HEK293 (cell line): Measurements from ENCODE around the gene TCP11.

ENCODE experiments used
- CTCF ChIA-PET: fragments of 350-600 bp; formaldehyde crosslinking; extraction: SDS; loops from one replicate; lab custom pipeline; 2021; ENCODE audit warnings: antibody characterized with exemption; lab: Yijun Ruan, JAX
- POLR2A ChIA-PET: fragments of 300-600 bp; formaldehyde crosslinking; extraction: SDS; loops from one replicate; lab custom pipeline; 2020; ENCODE audit warnings: antibody characterized with exemption, inconsistent platforms; lab: Yijun Ruan, JAX
- H3K27ac ChIP-seq: fragments of 200-500 bp; sonication (Bioruptor generic); 2 replicates; pipeline ENCODE4 v1.5.1; 2014; ENCODE audit warnings: low read depth, low read length, control low read depth, inconsistent platforms; ENCODE audit errors: extremely low read depth
- H3K36me3 ChIP-seq, 2 experiments: fragments of 200-500 bp in 1 of 2; sonication (Bioruptor generic) in 1 of 2; 1 replicate in 1 of 2; 2 replicates in 1 of 2; pipeline ENCODE4 v1.5.1; 2014 to 2017; ENCODE audit warnings: inconsistent platforms in 2 of 2, low read length in 2 of 2; ENCODE audit not compliant: control insufficient read depth in 2 of 2, insufficient read depth in 1 of 2
- H3K4me1 ChIP-seq: fragments of 200-500 bp; sonication (Bioruptor generic); 2 replicates; pipeline ENCODE4 v1.5.1; 2014; ENCODE audit warnings: mild to moderate bottlenecking, low read length, inconsistent platforms; ENCODE audit not compliant: control insufficient read depth, insufficient read depth
- H3K4me3 ChIP-seq: 2 replicates; pipeline ENCODE4 v1.5.1; 2011; ENCODE audit warnings: low read depth, mild to moderate bottlenecking, control low read depth, low read length, moderate library complexity
- H3K9me3 ChIP-seq: fragments of 200-500 bp; sonication (Bioruptor generic); 2 replicates; pipeline ENCODE4 v1.5.1; 2014; ENCODE audit warnings: low read depth, low read length, inconsistent platforms; ENCODE audit not compliant: control insufficient read depth, insufficient read depth
- GLI2 ChIP-seq: fragments of 450-650 bp; formaldehyde crosslinking; IDR thresholded peaks from 2 replicates; pipeline ENCODE4; 2017; ENCODE audit warnings: missing biosample characterization, missing genetic modification characterization, low read depth, borderline replicate concordance
- OVOL3 ChIP-seq: fragments of 450-650 bp; formaldehyde crosslinking; IDR thresholded peaks from 2 replicates; pipeline ENCODE4 v1.5.1; 2016; ENCODE audit warnings: missing biosample characterization, missing genetic modification characterization
- ZBTB1 ChIP-seq: fragments of 450-650 bp; formaldehyde crosslinking; IDR thresholded peaks from 2 replicates; pipeline ENCODE4 v1.5.1; 2016; ENCODE audit warnings: missing biosample characterization, missing genetic modification characterization
- ZFHX2 ChIP-seq: fragments of 450-650 bp; formaldehyde crosslinking; conservative IDR thresholded peaks from 2 replicates; pipeline ENCODE4 v1.5.1; 2016; ENCODE audit warnings: missing biosample characterization, missing genetic modification characterization
- ZNF121 ChIP-seq: fragments of 450-650 bp; formaldehyde crosslinking; IDR thresholded peaks from 2 replicates; pipeline ENCODE4 v1.5.1; 2016; ENCODE audit warnings: missing biosample characterization, missing genetic modification characterization
- ZNF157 ChIP-seq: fragments of 450-650 bp; formaldehyde crosslinking; IDR thresholded peaks from 2 replicates; pipeline ENCODE4 v1.5.1; 2016; ENCODE audit warnings: missing biosample characterization, missing genetic modification characterization
- ZNF169 ChIP-seq: fragments of 450-650 bp; formaldehyde crosslinking; IDR thresholded peaks from 2 replicates; pipeline ENCODE4 v1.5.1; 2016; ENCODE audit warnings: missing biosample characterization, missing genetic modification characterization
- ZNF23 ChIP-seq: fragments of 450-650 bp; formaldehyde crosslinking; IDR thresholded peaks from 2 replicates; pipeline ENCODE4 v1.5.1; 2016; ENCODE audit warnings: missing biosample characterization, missing genetic modification characterization, borderline replicate concordance
- ZNF24 ChIP-seq: fragments of 450-650 bp; formaldehyde crosslinking; IDR thresholded peaks from 2 replicates; pipeline ENCODE4 v1.5.1; 2016; ENCODE audit warnings: missing biosample characterization, missing genetic modification characterization
- ZNF26 ChIP-seq: fragments of 450-650 bp; formaldehyde crosslinking; IDR thresholded peaks from 2 replicates; pipeline ENCODE4 v1.5.1; 2016; ENCODE audit warnings: missing biosample characterization, missing genetic modification characterization
- ZNF362 ChIP-seq: fragments of 450-650 bp; formaldehyde crosslinking; IDR thresholded peaks from 2 replicates; pipeline ENCODE4 v1.5.1; 2016; ENCODE audit warnings: missing biosample characterization, missing genetic modification characterization
- ZNF529 ChIP-seq: fragments of 450-650 bp; formaldehyde crosslinking; IDR thresholded peaks from 2 replicates; pipeline ENCODE4 v1.5.1; 2017; ENCODE audit warnings: missing genetic modification characterization, missing biosample characterization; ENCODE audit not compliant: insufficient replicate concordance
- ZNF530 ChIP-seq: fragments of 450-650 bp; formaldehyde crosslinking; IDR thresholded peaks from 2 replicates; pipeline ENCODE4 v1.5.1; 2016; ENCODE audit warnings: low read depth, missing biosample characterization, missing genetic modification characterization
- ZNF585B ChIP-seq: fragments of 450-650 bp; formaldehyde crosslinking; IDR thresholded peaks from 2 replicates; pipeline ENCODE4 v1.5.1; 2016; ENCODE audit warnings: missing biosample characterization, missing genetic modification characterization
- ZNF610 ChIP-seq: fragments of 450-650 bp; formaldehyde crosslinking; IDR thresholded peaks from 2 replicates; pipeline ENCODE4 v1.5.1; 2016; ENCODE audit warnings: missing biosample characterization, missing genetic modification characterization, borderline replicate concordance
- ZNF626 ChIP-seq: fragments of 450-650 bp; sonication (Bioruptor Pico); formaldehyde crosslinking; IDR thresholded peaks from 2 replicates; pipeline ENCODE4 v1.5.1; 2018; ENCODE audit warnings: missing biosample characterization, missing genetic modification characterization, inconsistent platforms
- ZNF768 ChIP-seq: fragments of 450-650 bp; formaldehyde crosslinking; IDR thresholded peaks from 2 replicates; pipeline ENCODE4 v1.5.1; 2018; ENCODE audit warnings: missing biosample characterization, mild to moderate bottlenecking, missing genetic modification characterization
- ZNF776 ChIP-seq: fragments of 450-650 bp; formaldehyde crosslinking; IDR thresholded peaks from 2 replicates; pipeline ENCODE4 v1.5.0; 2017; ENCODE audit warnings: missing biosample characterization, missing genetic modification characterization, borderline replicate concordance
- ZNF777 ChIP-seq: fragments of 450-650 bp; formaldehyde crosslinking; IDR thresholded peaks from 2 replicates; pipeline ENCODE4 v1.5.1; 2017; ENCODE audit warnings: missing biosample characterization, missing genetic modification characterization, borderline replicate concordance
- ZNF792 ChIP-seq: fragments of 450-650 bp; formaldehyde crosslinking; IDR thresholded peaks from 2 replicates; pipeline ENCODE4 v1.5.1; 2016; ENCODE audit warnings: missing biosample characterization, missing genetic modification characterization
- ZSCAN5A ChIP-seq: fragments of 450-650 bp; formaldehyde crosslinking; IDR thresholded peaks from 2 replicates; pipeline ENCODE4 v1.5.1; 2016; ENCODE audit warnings: missing biosample characterization, missing genetic modification characterization

The TCP11 gene

GRCh38 chr6:35167505-35167904, 26.4 kb upstream of the TCP11 start:
- Histone ChIP-seq H3K4me1 (no peaks in the 10 kb centered on the region), H3K9me3 (no peaks in the 10 kb centered on the region), H3K4me3 (no peak overlapping the region), H3K36me3 (no peaks in the 10 kb centered on the region), H3K27ac (no peak overlapping the region)
- peak; percentile 73 for TF ChIP-seq ZNF768 (tag by site-specific recombination)
- no peak for TF ChIP-seq ZNF529 (tag by site-specific recombination)
- CTCF ChIA-PET: interaction anchor here (1.8 kb wide), 1 partner anchor 21 kb away, joined by 7 read pairs; no protein-coding TSS in a partner anchor
- POLR2A ChIA-PET: interaction anchor here (0.6 kb wide), 1 partner anchor 38 kb away, joined by 3 read pairs; no protein-coding TSS in a partner anchor

- H3K27ac ChIP-seq: no peak overlapping the region
- TF ChIP-seq ZNF24 (tag by site-specific recombination): no peak
- no peaks in the 10 kb centered on the region for H3K36me3 ChIP-seq
- no peaks in the 10 kb centered on the region for H3K9me3 ChIP-seq
- no peaks in the 10 kb centered on the region for H3K4me1 ChIP-seq
- POLR2A ChIA-PET: no interaction called here
- H3K4me3 ChIP-seq: no peak overlapping the region
- CTCF ChIA-PET: interaction anchor here (0.6 to 1.0 kb wide), 3 partner anchors 27 to 771 kb away, joined by 3 to 4 read pairs (median 3); no protein-coding TSS in a partner anchor
Observed at GRCh38 chr6:35166520-35166919, 25.4 kb upstream of the TCP11 start.

GRCh38 chr6:35166116-35166515, 25.0 kb upstream of the TCP11 start:
- Histone ChIP-seq H3K4me1 (no peaks in the 10 kb centered on the region), H3K27ac (no peak overlapping the region), H3K36me3 (no peaks in the 10 kb centered on the region), H3K9me3 (no peaks in the 10 kb centered on the region), H3K4me3 (no peak overlapping the region)
- CTCF ChIA-PET: interaction anchor here (1.0 kb wide), 1 partner anchor 26 kb away, joined by 4 read pairs; no protein-coding TSS in a partner anchor
- no peak for TF ChIP-seq ZNF23
- TF ChIP-seq OVOL3 (tag by site-specific recombination): no peak
- no peak for TF ChIP-seq ZNF157 (tag by site-specific recombination)
- TF ChIP-seq GLI2 (tag by site-specific recombination): no peak
- no peak for TF ChIP-seq ZNF776
- TF ChIP-seq ZNF530: no peak
- TF ChIP-seq ZNF362 (tag by site-specific recombination): no peak
- TF ChIP-seq, all 188 proteins: peak for 0
- POLR2A ChIA-PET: no interaction called here

- Histone ChIP-seq H3K4me3 (no peak overlapping the region), H3K9me3 (no peaks in the 10 kb centered on the region), H3K36me3 (no peaks in the 10 kb centered on the region), H3K4me1 (no peaks in the 10 kb centered on the region; the same call in 1 of the 2 replicates), H3K27ac (no peak overlapping the region)
- CTCF ChIA-PET: interaction anchor here (0.8 kb wide), 1 partner anchor 75 kb away, joined by 4 read pairs; no protein-coding TSS in a partner anchor
- TF ChIP-seq ZNF529 (tag by site-specific recombination): no peak
- TF ChIP-seq ZNF777 (tag by site-specific recombination): no peak
- TF ChIP-seq ZNF585B: no peak
- TF ChIP-seq ZNF169 (tag by site-specific recombination): no peak
- TF ChIP-seq, all 188 proteins: peak for 0
- POLR2A ChIA-PET: no interaction called here
Observed at GRCh38 chr6:35165630-35166071, 24.5 kb upstream of the TCP11 start.

- CTCF ChIA-PET: interaction anchor here (0.8 kb wide), 1 partner anchor 76 kb away, joined by 4 read pairs; no protein-coding TSS in a partner anchor
- Histone ChIP-seq H3K4me1 (no peaks in the 10 kb centered on the region; the same call in 1 of the 2 replicates), H3K27ac (no peak overlapping the region), H3K36me3 (no peaks in the 10 kb centered on the region), H3K4me3 (no peak overlapping the region), H3K9me3 (no peaks in the 10 kb centered on the region)
- POLR2A ChIA-PET: no interaction called here
- TF ChIP-seq ZNF121: no peak
- no peak for TF ChIP-seq ZNF169 (tag by site-specific recombination)
- TF ChIP-seq ZNF792 (tag by site-specific recombination): no peak
- TF ChIP-seq ZFHX2 (tag by site-specific recombination): no peak
- TF ChIP-seq ZNF626 (tag by site-specific recombination): no peak
- TF ChIP-seq ZNF26 (tag by site-specific recombination): no peak
- no peak for TF ChIP-seq ZBTB1
- TF ChIP-seq ZSCAN5A (tag by site-specific recombination): no peak
- no peak for TF ChIP-seq ZNF610 (tag by site-specific recombination)
Observed at GRCh38 chr6:35164868-35165267, 23.7 kb upstream of the TCP11 start.
